Transverse colon (tissue), 4 donors: Measurements from ENCODE around the gene HIBCH. TPM values are rescaled to one million over a fixed set of nuclear protein-coding genes. Genes with fewer than 3 reads are reported as not detected.
A peak's percentile ranks its signal among the peaks of the same experiment; 100 is the strongest.
"Not testable (repeated sequence)": the region's sequence is repeated elsewhere in the genome, so short reads cannot be mapped to it uniquely, and the experiment has no call there.

Source experiments
- DNase-seq: peaks from one replicate; pipeline ENCODE4 v3.0.0-alpha.2; 2019
- H3K27ac ChIP-seq, 4 donors: fragments of 200-600 bp; sonication (generic); 2 replicates each; pipeline ENCODE4 v1.5.1; 2016 to 2018; ENCODE audit warnings: inconsistent platforms in 4 of 4
- H3K27me3 ChIP-seq: fragments of 200-600 bp; sonication (generic); 2 replicates; pipeline ENCODE4 v1.5.1; 2017; ENCODE audit warnings: inconsistent platforms
- H3K36me3 ChIP-seq, 4 donors: fragments of 200-600 bp; sonication (generic); 2 replicates each; pipeline ENCODE4 v1.5.1; 2017 to 2019; ENCODE audit warnings: inconsistent platforms in 4 of 4
- H3K4me1 ChIP-seq, 4 donors: fragments of 200-600 bp; sonication (generic); 2 replicates each; pipeline ENCODE4 v1.5.1; 2017 to 2020; ENCODE audit warnings: inconsistent platforms in 4 of 4
- H3K4me3 ChIP-seq, 4 donors: fragments of 200-600 bp; sonication (generic); 1 replicate in 1 of 4; 2 replicates in 3 of 4; pipeline versions ENCODE4 v1.5.1 to v1.6.1; 2017 to 2019; ENCODE audit warnings: inconsistent platforms in 4 of 4
- H3K9me3 ChIP-seq, 2 donors: fragments of 200-600 bp; sonication (generic); 2 replicates each; pipeline ENCODE4 v1.5.1; 2017 to 2019; ENCODE audit warnings: inconsistent platforms in 2 of 2
- CTCF ChIP-seq, 5 experiments: fragments of 200-600 bp in 3 of 5; fragments of 450-650 bp in 2 of 5; sonication (generic) in 3 of 5; IDR thresholded peaks; 1 replicate in 2 of 5; 2 replicates in 3 of 5; pipeline ENCODE4 v1.5.1; 2016 to 2017; ENCODE audit warnings: antibody characterized with exemption in 5 of 5, inconsistent platforms in 3 of 5, mild to moderate bottlenecking in 2 of 5, moderate library complexity in 1 of 5
- EP300 ChIP-seq: sonication (generic); formaldehyde crosslinking; IDR thresholded peaks from one replicate; pipeline ENCODE4 v1.6.1; 2017; ENCODE audit warnings: antibody characterized with exemption, low read depth
- POLR2A ChIP-seq: fragments of 450-650 bp; IDR thresholded peaks from one replicate; pipeline ENCODE4 v1.6.1; 2016; ENCODE audit warnings: antibody characterized with exemption, mild to moderate bottlenecking, moderate library complexity
- POLR2AphosphoS5 ChIP-seq, 3 donors: sonication (generic); formaldehyde crosslinking; IDR thresholded peaks; one replicate each; pipeline ENCODE4 v1.6.1; 2016; ENCODE audit warnings: antibody characterized with exemption in 3 of 3
- WGBS, 2 donors: methylation state at CpG; one replicate each; pipeline ENCODE4 v1.1.5; 2018; ENCODE audit warnings: low coverage in 1 of 2; 5-methylcytosine and 5-hydroxymethylcytosine counted together
- in situ Hi-C, 4 donors: fragments of 200-750 bp; cut with MboI; loops; one replicate each; pipeline versions ENCODE4 v1.15.0 to v1.15.1; 2017; ENCODE audit warnings: low sequenced_read_pairs in 3 of 4, low pct_ligation_motif_present in 1 of 4, low pct_unique_long_range_greater_than_20kb in 1 of 4
- intact Hi-C: fragments of 100-400 bp; cut with DNase I; formaldehyde crosslinking; loops from one replicate; pipeline ENCODE4 v1.15.1; 2023; ENCODE audit warnings: low total_unique reads
- total RNA-seq, 4 donors: library from RNA; depleted of rRNA; stranded (reverse); fragments of >200 nt; gene quantifications; one replicate each; pipeline ENCODE4 v1.1.0, GENCODE V29; 2016

Gene HIBCH
- total RNA-seq, 4 donors from 2014 or later, result 6.0 to 33.0 (median 19.8) TPM

- no peak for TF ChIP-seq EP300
- TF ChIP-seq POLR2A, result no peak
- no peak for TF ChIP-seq POLR2AphosphoS5 (IDR thresholded peaks at IDR 0.05)
- TF ChIP-seq CTCF (IDR thresholded peaks at IDR 0.05), result no peak
- H3K36me3 ChIP-seq, result no peaks in the 10 kb centered on the region
- H3K27me3 ChIP-seq, result no peaks in the 10 kb centered on the region
- intact Hi-C loops (no loop called here), in situ Hi-C loops (no loop called here)
- H3K4me1 ChIP-seq, result peaks cover 5 to 50% (median 27%) of the 10 kb centered on the region in 4 donors
- DNase-seq, result peak; percentile 25
- WGBS, 2 donors, result 5 to 10% methylated on average over 5 to 12 of the region's 12 CpGs
- H3K4me3 ChIP-seq, result peak overlapping the region; percentile 41 to 67 (median 66)
- H3K27ac ChIP-seq, result peak overlapping the region; percentile 88 to 93 (median 90)
- H3K9me3 ChIP-seq, result no peaks in the 10 kb centered on the region
Measured at GRCh38 chr2:190318931-190319554, 583 bp downstream of the HIBCH start.

- peak overlapping the region in 3 of 4 donors; percentile 64 to 67 (median 67) for H3K4me3 ChIP-seq
- no peak for DNase-seq
- intact Hi-C loops, result no loop called here
- H3K9me3 ChIP-seq, result no peaks in the 10 kb centered on the region
- WGBS, 2 donors, result 19 to 38% methylated on average over 4 of the region's 4 CpGs
- no peaks in the 10 kb centered on the region for H3K27me3 ChIP-seq
- H3K4me1 ChIP-seq, result peaks cover 5 to 55% (median 33%) of the 10 kb centered on the region in 4 donors
- in situ Hi-C loops, result no loop called here
- no peaks in the 10 kb centered on the region for H3K36me3 ChIP-seq
- peak overlapping the region; percentile 88 to 93 (median 90) for H3K27ac ChIP-seq
- TF ChIP-seq EP300 (no peak), POLR2AphosphoS5 (IDR thresholded peaks at IDR 0.05) (no peak), POLR2A (no peak), CTCF (IDR thresholded peaks at IDR 0.05) (no peak)
Measured at GRCh38 chr2:190318514-190318913, 1.1 kb downstream of the HIBCH start.

- H3K9me3 ChIP-seq, result no peaks in the 10 kb centered on the region
- no peaks in the 10 kb centered on the region for H3K36me3 ChIP-seq
- H3K4me3 ChIP-seq, result no peak overlapping the region
- no peaks in the 10 kb centered on the region for H3K27me3 ChIP-seq
- peaks cover 17 to 73% (median 43%) of the 10 kb centered on the region in 4 donors for H3K4me1 ChIP-seq
- no peak for TF ChIP-seq POLR2AphosphoS5 (IDR thresholded peaks at IDR 0.05)
- TF ChIP-seq POLR2A, result no peak
- TF ChIP-seq EP300, result no peak
- TF ChIP-seq CTCF (IDR thresholded peaks at IDR 0.05), result no peak
- WGBS, 2 donors, result 41 to 56% methylated on average over 1 to 2 of the region's 2 CpGs
- H3K27ac ChIP-seq, result no peak overlapping the region
- in situ Hi-C loops (no loop called here), intact Hi-C loops (no loop called here)
- DNase-seq, result no peak
Measured at GRCh38 chr2:190315273-190315672, 4.4 kb downstream of the HIBCH start.

GRCh38 chr2:190313880-190314279 lies 5.7 kb downstream of the HIBCH start:
- DNase-seq, result no peak
- Histone ChIP-seq H3K27me3 (no peaks in the 10 kb centered on the region), H3K4me1 (peaks cover 17 to 69% (median 40%) of the 10 kb centered on the region in 4 donors), H3K36me3 (peaks cover 0 to 3% (median 0%) of the 10 kb centered on the region in 4 donors), H3K9me3 (no peaks in the 10 kb centered on the region), H3K27ac (peak overlapping the region; percentile 23 to 61 (median 46)), H3K4me3 (no peak overlapping the region)
- TF ChIP-seq POLR2AphosphoS5 (IDR thresholded peaks at IDR 0.05) (no peak), POLR2A (no peak), EP300 (no peak), CTCF (IDR thresholded peaks at IDR 0.05) (no peak)
- 30 to 33% methylated on average over 1 of the region's 1 CpG for WGBS, 2 donors
- in situ Hi-C loops, result no loop called here
- intact Hi-C loops, result no loop called here

GRCh38 chr2:190312635-190313025 lies 7.0 kb downstream of the HIBCH start:
- intact Hi-C loops, H3K4me3 ChIP-seq, H3K9me3 ChIP-seq, H3K27me3 ChIP-seq, in situ Hi-C loops, H3K36me3 ChIP-seq: not testable (repeated sequence)
- peak; percentile 34 for DNase-seq
- peaks cover 17 to 58% (median 32%) of the 10 kb centered on the region in 4 donors for H3K4me1 ChIP-seq
- WGBS, 2 donors, result 56 to 77% methylated on average over 5 of the region's 5 CpGs
- peak overlapping the region; percentile 23 to 61 (median 46) for H3K27ac ChIP-seq
